Hematopoietic multipotent progenitor cell treated with erythropoietin and hydrocortisone succinate and interleukin-3 and kit ligand, for 8 days (in vitro differentiated cells): ENCODE results near the gene H2BK1.

Experiments
- DNase-seq: peaks from one replicate; pipeline ENCODE4 v3.0.0-alpha.2; 2015

The H2BK1 gene

GRCh38 chr7:151210087-151210854 is at the start of gene H2BK1:
Gene H2BK1, minus strand, starts transcription at chr7:151210488. Its CDS starts 170 bp downstream, at chr7:151210318.
- no peak for DNase-seq

GRCh38 chr7:151257990-151258389 is 47.7 kb upstream of the H2BK1 start:
- no peak for DNase-seq

- no peak for DNase-seq
Measured at GRCh38 chr7:151256410-151257045, 46.2 kb upstream of the H2BK1 start.

DNA sequence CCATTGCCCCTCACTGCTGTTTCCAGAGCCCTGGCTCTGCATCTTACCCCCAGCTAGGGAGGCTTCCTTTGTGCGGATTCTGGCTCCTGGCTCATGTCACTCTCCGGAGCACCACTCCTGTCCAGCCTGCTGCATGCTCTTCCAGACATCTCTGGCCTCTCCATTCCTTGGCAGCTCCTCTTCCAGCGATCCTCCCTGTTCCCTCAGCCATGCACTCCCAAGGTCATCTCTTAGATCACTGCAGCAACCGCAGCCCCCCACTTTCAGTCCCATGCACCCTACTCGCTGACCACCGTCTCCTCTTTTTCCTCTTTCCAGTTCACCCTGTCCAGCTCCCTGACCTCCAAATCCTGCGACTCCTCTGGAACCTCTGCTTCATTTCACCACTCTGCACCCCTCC is 45.1 kb upstream of the H2BK1 start:
- DNase-seq: no peak

- no peak for DNase-seq
Measured at GRCh38 chr7:151254851-151255250, 44.6 kb upstream of the H2BK1 start.

DNA sequence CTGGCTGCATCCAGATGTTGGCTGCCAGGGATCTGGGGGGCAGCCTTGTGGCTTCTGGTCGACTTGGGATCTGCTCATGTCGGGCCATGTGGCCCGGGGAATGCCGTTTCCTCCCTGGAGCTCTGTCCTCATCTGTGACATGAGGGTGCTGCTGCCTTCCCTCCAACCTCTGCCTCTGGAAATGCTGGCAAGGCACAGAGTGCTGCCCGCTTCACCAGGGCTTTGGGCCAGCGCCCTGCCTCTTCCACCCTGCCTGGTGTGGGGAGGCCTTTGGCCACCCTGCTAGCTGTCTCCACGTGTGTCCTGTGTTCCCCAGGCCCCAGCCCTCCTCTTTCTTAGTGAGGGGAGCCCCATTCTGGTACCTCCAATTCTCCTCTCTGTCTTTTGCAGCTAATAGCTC is 44.0 kb upstream of the H2BK1 start:
- DNase-seq: no peak

DNA sequence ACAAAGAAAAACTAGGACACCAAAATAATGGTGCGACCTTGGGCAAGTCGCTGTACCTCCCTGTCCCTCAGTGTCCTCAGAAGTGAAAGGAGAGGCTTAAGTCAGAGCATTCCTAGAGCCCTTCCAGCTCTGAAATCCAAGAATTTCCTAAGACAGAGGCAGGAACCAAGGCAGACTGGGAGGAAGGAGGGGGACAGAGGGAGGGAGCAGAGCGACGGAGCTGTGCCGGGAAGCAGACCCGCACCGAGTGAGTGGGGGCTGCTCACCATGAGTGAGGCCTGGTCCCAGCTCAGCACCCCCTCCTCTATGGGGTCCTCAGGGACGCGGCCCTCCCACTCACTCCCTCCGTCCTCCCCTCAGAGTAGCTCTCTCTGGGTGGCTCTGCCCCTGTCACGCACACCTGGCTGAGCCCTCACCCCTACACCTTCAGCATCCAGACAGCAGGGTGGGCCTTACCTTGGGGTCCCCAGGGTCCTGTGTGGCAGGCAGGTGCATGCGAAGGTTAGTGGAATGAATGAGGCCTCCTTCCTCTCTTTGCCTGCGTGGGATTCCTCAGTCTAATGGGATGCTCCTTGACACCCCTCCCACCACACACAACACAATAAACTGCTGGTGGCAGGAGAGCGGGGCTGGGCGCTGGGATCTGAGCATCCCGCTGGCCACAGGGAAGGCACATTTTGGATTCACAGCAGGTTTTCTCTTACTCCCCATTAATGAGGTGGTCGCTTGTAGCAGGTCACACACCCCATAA is 42.8 kb upstream of the H2BK1 start:
- DNase-seq: no peak

DNA sequence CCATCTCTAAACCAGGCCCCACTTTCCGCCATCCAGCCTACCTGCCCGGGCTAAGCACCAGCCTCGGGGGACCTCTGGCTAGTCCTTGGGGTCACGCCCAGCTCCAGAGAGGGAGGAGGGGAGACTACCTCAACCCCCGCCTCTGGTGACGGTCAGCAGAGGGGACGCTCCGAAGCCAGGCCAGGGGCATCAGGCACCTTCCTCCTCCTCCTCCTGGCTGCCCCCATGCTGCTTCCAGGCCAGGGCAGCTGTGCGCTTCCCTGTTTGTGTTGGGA is 42.2 kb upstream of the H2BK1 start:
- no peak for DNase-seq

DNA sequence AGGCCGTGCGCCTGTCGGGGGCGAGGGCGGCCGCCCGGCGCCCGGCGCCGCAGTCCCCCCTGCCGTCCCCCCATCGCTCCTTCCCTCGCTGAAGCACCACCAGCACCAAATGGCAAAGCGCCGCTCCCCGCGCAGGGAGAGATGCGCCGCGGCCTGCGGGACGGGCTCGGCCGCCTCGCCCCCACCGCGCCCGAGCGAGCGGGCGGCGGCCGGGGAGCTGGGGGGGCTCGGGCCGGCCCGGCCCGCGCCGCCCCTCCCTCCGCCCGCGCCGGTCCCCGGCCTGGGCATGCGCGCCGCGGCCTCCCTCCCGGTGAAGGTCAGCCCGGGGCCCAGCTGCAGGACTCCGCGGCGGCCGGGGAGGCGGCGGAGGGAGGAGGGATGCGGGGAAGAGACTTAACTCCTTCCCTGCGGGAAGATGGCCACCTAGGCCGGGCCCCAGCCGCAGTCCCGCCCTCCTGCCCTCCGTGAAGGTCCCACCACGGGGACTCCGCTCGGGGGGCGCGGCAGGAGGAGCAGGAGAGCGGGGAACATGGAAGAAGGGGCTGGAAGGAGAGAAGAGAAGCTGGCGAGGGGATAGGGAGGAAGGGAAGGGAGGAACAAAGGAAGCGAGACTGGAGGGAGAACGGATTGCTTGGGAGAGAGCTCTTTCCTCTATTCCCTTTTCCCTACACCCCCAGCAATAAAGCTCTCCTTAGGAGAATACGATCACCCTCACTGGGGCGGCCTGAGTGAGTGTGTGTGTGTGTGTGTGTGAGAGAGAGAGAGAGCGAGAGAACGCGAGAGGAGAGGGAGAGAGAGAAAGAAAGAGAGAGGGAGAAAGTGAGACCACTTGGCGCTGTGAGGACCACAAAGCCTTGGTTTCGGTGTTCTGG is 41.6 kb upstream of the H2BK1 start:
- no peak for DNase-seq

DNA sequence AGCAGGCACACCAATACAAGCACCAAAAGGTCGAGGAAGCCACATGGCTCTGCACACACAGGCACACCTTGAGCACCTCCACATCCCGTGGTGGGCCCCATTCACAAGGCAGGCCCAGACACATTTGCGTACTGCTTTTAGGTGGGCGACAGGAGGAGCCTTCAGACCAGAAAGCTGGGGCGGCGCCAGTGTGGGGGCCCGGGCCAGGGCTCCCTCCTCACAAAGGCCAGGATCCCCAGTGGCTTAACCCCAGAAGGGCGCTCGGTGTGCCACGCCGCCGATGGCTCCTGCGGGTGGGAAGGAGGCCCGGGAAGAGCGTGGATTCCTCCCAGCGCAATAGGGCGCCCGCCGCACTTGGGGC is 41.0 kb upstream of the H2BK1 start:
- no peak for DNase-seq

DNA sequence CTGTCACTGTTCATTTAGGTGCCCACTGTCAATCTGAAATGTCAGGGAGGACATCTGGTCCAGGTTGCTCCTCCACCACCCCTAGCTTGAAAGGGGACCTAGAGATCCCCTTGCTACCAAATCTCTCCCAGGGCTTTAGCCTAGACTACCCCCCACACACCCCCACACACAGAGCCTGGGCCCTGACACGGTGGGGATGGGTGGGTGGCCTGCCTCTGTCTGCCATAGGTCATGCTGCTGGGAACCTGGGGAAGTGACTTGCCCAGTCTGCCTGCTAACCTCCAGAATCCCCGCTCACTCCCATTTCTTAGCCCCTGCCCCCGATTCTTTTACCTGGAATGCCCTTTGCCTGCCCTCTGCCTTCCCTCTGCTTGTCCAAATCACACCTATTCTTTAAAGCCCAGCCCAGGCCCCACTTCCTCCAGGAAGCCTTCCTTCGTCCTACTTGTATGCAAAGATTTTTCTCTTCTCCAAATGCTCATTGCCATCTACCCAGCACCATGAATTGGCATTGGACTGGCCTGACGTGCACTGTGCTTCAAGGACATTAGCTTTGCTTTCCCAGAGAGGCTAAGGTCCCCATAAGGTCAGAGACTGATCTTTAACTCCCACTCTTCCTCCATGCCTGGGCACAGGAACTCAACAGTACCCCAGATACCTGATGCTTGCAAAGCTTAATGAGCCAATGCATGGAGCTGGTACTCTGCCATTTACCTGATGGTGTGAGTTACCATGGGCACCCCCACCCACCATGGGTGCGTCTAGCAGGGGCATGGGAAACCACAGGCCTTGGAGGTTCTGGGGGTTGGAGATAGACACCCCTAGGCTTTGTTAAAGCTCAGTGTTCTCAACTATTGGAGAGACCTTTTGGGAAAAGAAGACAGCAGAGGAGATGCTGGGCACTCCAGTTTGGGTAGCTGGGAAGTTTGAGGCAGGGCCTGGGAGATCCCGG is 40.2 kb upstream of the H2BK1 start:
- no peak for DNase-seq

GRCh38 chr7:151249732-151250072 is 39.4 kb upstream of the H2BK1 start:
- peak; percentile 24 for DNase-seq

GRCh38 chr7:151249034-151249731 is 38.9 kb upstream of the H2BK1 start:
- peak; percentile 40 for DNase-seq

DNA sequence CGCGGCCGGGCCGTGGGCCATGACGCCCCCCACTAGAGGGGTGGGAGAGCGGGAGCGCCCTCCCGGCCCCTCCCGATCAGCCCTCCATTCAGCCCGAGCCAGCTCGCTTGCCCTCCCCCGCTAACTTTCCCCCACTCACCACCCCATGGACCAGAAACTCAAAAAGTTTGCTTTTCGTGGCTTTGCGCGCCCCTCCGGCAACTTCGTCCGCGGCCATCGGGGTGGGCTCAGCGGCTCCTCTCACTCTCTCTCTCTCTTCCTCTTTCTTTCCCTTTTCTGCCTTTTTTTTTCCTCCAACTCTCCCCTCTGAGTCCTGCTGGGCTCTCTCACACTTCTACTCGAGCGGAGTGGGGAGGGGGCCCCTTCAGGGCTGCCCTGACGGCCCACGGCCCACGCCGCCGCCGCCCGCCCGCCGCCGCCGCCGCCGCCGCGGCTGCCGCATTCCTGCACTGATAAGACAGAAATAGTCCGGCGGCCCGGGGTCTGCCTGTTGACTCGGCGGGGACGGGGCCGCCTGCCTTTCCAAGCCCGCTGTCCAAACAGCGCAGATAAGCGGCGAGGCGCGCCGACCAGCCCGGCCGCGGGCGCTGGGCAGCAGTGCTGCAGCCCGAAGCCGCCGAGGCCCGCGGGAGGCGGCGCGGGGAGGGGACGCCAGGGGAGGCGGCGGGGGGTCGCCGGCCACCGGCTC is 38.2 kb upstream of the H2BK1 start, which contains the start of gene SMARCD3:
Gene SMARCD3, minus strand, starts transcription at position 349 of the 688 bp plus-strand sequence. Its CDS starts 132 bp downstream, at position 217.
- no peak for DNase-seq

- no peak for DNase-seq
Measured at GRCh38 chr7:151247611-151248345, 37.5 kb upstream of the H2BK1 start.

DNA sequence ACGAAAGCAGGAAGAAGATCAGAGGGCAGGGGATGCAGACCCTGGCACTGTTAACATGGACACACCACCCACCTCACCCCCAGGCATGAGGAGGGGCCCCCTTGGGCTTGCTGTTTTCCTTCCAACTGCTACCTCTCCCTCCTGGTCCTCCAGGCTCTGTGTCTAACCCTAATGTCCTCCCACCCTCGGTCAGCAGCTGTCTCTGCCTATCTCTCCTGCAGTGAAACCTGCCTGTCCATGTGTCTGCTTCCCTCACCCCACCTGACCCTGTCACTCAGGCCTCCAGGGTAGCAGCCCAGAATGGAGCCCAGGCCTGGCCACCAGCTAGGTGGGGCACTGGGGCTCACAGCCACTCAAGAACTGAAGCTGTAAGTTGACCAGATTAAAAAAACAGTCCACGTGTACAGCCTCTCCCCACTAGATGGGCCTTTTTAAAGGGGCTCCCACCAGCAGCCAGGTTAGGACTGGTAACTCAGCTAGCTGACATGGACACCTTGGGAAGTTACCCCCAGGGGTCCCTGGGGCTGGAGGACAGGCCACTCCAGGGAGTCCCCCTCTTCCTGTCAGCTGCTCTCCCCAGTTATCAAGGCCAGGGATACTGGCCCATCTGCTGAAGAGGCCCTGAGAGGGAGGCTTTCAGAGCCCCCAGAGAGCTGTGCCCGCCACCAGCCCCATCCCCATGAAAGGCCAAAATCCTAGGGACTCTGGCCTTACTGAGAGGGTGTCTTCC is 36.7 kb upstream of the H2BK1 start:
- DNase-seq: no peak

- no peak for DNase-seq
Measured at GRCh38 chr7:151246102-151246850, 36.0 kb upstream of the H2BK1 start.

DNA sequence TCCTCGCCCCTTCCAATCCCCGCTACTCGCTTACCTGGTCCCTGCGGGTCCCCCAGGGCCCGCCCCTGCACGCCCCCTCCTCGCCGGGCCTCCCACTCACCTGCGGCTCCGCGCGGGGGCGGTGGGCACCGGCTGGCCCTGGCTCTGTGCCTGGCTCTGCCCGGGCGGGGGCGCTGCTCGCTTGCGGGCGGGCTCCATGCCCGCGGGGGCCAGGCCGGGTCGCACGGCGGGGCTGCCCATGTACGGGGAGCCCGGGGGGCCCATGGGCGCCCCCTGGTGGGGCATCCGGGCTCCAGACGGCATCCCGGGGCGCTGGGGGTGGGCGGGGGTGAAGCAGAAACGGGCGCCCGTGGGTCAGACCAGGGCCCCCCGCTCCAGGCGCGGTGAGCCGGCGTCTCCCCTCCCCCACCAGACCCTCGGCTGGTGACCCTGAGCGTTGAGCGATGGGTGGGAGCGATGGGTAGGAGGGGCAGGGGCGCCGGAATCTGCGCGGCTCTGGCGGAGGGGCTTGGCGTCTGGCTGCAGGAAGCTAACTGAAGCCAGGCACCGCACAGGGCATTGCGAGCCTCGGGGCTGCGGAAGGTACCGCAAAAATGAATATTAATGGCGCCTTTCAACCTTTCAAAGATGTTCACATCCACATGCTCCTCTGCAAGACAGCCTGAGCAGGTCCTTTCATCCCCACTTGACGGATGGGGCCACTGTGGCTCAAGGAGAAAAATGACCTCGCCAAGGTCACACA is 35.2 kb upstream of the H2BK1 start:
- DNase-seq: peak; percentile 13
